NOMO-1 (cell line): ENCODE measurements around the gene NHLH1.

ENCODE experiments used
- DNase-seq, 2 experiments: peaks; one replicate each; lab custom pipeline; 2025; ENCODE audit not compliant: unreplicated experiment in 2 of 2; lab: John Stamatoyannopoulos, UW

Gene NHLH1

GRCh38 chr1:160357286-160358002 lies 9.4 kb upstream of the NHLH1 start:
- no peak for DNase-seq

GRCh38 chr1:160358073-160358472 lies 8.8 kb upstream of the NHLH1 start:
- DNase-seq: no peak

- no peak for DNase-seq
These were observed 7.2 kb upstream of the NHLH1 start for GRCh38 chr1:160359559-160360226.

- DNase-seq: no peak
These were observed 6.6 kb upstream of the NHLH1 start for GRCh38 chr1:160360227-160360695.

- DNase-seq: no peak
These were observed 5.7 kb upstream of the NHLH1 start for GRCh38 chr1:160361199-160361598.

GRCh38 chr1:160361814-160362167 lies 5.1 kb upstream of the NHLH1 start:
- no peak for DNase-seq

GRCh38 chr1:160362168-160362957 lies 4.5 kb upstream of the NHLH1 start:
- DNase-seq: no peak

GRCh38 chr1:160363010-160363409 lies 3.9 kb upstream of the NHLH1 start:
- DNase-seq: no peak

- no peak for DNase-seq
These were observed 2.7 kb upstream of the NHLH1 start for GRCh38 chr1:160363951-160364735.

GRCh38 chr1:160365325-160365724 lies 1.5 kb upstream of the NHLH1 start:
- DNase-seq: no peak

GRCh38 chr1:160367516-160367900 lies 637 bp downstream of the NHLH1 start:
- DNase-seq: no peak

GRCh38 chr1:160367934-160368923 lies 1.4 kb downstream of the NHLH1 start:
- no peak for DNase-seq

GRCh38 chr1:160369087-160369486 lies 2.2 kb downstream of the NHLH1 start:
- no peak for DNase-seq

GRCh38 chr1:160370561-160371345 lies 3.9 kb downstream of the NHLH1 start:
- DNase-seq: no peak

- DNase-seq: no peak
These were observed 4.4 kb downstream of the NHLH1 start for GRCh38 chr1:160371346-160371631.

- no peak for DNase-seq
These were observed 4.9 kb downstream of the NHLH1 start for GRCh38 chr1:160371756-160372155.

- peak; percentile 25 to 29 for DNase-seq
These were observed 6.8 kb downstream of the NHLH1 start for GRCh38 chr1:160373696-160374095.

- no peak for DNase-seq
These were observed 7.6 kb downstream of the NHLH1 start for GRCh38 chr1:160374306-160375110.
